Left ventricle myocardium superior (tissue), 1 donor: ENCODE results near the gene TUBB2B. TPM values are rescaled to one million over a fixed set of nuclear protein-coding genes. Genes with fewer than 3 reads are reported as not detected.

Source experiments
- total RNA-seq: library from RNA; stranded (reverse); fragmentation: NEBNext Ultra II Directional; extraction: Animal tissue kit (Norgen Biotek cat#: 25700); gene quantifications from one replicate; pipeline ENCODE4 v1.2.1, GENCODE V29; 2021
- donor health status: DM: no; HTN: yes; CAD: no; lungs with severe emphysema.

TUBB2B gene
- total RNA-seq, 1 donor from 2014 or later: 1.0 TPM

Other genes with a start within 250 kb of the TUBB2B start
- gene NQO2, start 227.8 kb downstream of the TUBB2B start, total RNA-seq: 59.6 TPM
- gene RIPK1, start 159.2 kb downstream of the TUBB2B start, total RNA-seq: 6.5 TPM
- 17.3 TPM for gene BPHL, start 108.9 kb downstream of the TUBB2B start, total RNA-seq
- gene TUBB2A, start 70.1 kb downstream of the TUBB2B start, total RNA-seq: 13.6 TPM
- 7.2 TPM for gene PSMG4, start 31.3 kb upstream of the TUBB2B start, total RNA-seq
- gene SLC22A23, start 229.4 kb upstream of the TUBB2B start, total RNA-seq: 7.1 TPM